Stimulated activated CD4-positive, alpha-beta T cell treated with anti-CD3 and anti-CD28 coated beads, Interleukin-1b, Interleukin-23, amount 100 ng/mL, for 4 hours (primary cell): Measurements from ENCODE around the gene DPYSL5.

Source experiments
- DNase-seq, 2 donors: peaks; one replicate each; pipeline ENCODE4 v3.0.0-alpha.2; 2020; ENCODE audit warnings: low read depth in 2 of 2

Gene DPYSL5

DNA sequence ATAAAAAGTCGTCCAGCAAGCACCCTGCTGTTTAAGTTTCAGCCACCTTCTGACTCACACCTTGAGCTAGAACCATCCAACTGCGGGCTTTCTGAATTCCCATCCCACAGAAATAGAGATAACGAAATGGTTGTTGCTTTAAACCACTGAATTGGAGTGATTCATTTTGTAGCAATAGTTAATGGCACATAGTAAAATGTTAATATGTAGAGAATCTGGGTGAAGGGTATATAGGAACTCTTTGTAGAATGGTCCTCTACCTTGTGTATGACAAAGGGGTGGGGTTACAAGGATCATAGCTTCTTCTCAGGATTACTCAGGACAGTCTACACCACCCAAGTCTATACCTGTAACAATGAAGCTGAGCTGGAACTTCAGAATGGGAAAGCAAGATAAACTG lies 120.1 kb downstream of the DPYSL5 start:
- DNase-seq, result no peak

DNA sequence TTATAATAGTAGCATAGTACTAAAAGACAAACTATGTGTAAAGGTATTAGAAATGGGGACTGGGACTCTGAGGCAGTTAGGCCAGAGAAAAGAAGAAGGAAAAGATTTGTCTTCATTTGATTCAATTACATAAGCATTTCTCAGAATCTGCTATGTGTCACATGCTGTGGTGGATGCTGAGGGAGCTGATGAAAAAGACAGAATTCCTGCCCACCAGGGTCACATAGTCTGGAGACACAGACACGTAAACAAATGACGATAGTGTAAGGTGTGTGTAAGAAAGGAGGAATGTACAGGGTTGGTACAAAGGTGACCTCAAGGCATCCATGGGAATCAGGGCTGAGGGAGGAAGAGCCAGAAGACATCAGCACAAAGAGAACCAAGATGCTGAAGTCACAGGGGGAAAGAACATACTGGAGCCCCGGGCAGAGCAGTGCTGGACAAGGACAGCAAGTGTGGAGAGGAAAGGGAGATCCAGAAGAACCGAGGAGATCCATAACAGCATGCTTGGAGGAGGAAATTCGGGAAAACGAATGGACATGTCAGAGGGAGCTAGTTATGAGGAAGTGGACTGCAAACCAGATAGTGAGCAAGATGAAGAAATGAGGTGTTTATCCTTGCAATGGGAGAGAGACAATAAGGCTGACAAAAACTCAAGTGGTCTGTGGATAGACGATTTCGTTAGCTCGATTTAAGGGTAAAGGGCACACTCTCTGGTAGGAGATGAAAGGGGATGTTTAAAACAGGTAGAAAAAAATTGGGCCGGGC lies 121.3 kb downstream of the DPYSL5 start:
- no peak for DNase-seq

DNA sequence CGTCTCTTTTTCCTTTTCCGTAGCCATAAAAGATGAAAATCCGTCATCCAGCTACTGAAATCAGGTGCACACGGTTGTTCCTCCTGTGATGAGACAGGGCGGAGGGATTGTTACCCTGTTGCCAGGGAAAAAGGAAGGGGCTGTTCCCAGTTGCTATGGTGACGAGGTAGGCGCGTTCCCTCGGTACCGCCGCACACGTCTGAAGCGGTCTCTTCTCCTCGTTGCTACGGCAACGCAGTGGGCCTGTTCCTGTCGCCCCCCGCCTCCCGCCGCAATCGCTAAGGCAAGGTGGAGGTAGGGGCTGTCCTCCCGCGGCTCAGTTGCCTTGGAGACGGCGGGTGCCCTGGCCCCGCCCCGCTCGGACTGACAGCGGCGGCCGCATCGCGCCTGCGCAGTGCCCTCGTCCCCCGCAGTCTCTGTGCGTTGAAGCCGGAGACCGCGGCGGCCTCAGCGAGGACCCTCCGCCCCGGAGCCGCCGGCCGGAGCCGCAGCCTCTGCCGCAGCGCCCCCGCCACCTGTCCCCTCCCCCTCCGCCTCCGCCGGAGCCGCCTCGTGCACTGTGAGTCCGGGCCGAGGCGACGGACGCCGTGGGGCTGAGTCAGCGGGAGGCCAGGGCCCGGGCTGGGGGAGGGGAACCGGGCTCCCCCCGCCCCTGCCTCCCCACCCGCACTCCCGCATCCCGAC lies 122.5 kb downstream of the DPYSL5 start, which contains the start of gene MAPRE3:
Gene MAPRE3 (plus strand): TSS at position 394 of the 684 bp plus-strand sequence. CDS start 51,582 bp downstream, outside the sequence.
- peak; percentile 60 to 77 for DNase-seq

DNA sequence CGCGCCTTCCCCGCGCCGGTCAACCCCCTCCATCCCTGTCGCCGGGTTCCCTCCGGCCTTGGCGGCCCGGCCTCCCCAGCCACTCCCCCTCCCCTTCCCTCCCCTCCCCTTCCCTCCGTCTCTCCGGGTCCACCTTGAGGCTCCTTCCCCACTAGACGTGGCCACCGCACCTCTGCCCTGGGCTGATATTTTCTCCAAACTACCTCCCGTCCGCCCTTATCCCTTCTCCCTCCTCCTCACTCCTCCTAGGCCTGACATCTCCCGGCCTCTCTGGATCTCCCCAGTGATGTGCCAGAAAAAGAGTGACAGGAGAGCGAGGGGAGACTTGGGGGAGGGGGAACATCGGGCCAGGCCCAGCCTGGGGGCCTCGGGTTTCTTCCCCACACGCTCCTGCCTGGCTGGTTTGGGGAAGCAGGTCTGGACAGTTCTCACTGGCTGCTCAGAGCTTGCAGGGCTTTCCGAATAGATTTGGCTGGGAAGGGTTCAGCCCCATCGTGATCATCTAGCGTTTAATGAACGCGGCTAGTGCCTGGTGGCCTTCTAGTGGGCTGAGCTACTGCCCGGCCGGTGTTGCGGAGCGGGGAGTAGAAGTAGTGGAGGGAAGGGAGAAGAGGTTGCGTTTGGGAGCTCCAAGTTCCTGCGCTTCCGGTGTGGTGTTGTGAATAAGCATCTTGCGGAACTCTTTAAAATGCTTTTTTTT lies 123.1 kb downstream of the DPYSL5 start:
- no peak for DNase-seq

DNA sequence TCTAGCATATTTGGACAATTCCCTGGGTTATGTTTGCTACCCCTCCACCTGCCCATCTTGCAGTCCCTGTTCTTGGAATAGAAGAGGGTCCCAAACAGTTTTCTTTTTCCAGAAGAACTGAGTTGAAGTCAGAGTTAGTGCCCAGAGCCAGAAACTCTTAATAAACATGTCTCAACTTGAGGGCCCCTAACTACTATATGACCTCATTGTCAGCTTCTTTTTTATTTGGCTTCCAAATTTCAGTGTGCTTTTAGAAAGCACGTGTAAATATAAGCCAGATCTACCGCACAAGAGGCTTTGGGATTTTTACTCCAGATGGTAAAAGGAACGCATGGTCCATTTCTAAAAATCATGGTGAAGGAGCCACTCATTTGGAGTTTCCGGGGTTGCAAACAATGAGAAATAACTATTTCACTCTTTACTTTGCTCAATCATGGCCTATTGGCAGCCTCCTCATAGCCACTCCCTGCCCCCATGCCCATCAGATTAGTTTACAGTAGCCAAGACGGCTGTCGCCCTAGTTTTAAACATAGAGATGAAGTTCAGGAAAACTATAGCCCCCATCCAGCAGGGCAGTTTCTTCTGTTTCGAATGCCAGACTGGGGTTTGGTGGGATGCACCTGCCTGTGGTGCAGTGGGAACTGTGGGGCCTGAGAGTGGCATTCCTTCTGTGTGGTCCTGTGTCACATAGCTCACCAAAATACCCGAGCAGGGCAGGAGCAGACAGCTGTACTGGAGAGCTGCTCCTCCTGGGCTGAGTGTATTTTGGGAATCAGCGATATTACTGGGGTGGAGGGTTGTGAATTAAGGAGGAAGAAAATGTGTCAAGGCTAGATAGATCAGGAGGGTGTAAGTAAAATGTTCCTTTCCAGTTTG lies 124.2 kb downstream of the DPYSL5 start:
- no peak for DNase-seq

DNA sequence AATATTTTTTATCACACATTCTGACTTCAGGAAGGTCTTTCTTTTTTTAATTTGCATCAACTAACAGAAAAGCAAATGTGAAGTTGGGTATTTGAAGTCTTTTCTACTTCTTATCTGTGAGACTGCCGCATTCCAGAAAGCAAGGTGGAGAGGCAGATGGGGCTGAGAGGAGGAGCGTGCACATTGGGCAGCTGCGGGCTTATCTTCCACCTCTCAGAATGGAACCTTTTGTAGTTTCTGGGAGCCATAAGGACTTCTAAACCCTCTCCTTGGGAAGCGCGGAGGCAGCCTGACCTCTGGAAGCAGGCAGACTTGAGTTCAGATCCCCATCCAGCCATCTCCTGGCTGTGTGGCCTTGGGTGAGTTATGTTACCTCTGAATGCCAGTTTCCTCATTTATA lies 126.4 kb downstream of the DPYSL5 start:
- DNase-seq, result no peak

DNA sequence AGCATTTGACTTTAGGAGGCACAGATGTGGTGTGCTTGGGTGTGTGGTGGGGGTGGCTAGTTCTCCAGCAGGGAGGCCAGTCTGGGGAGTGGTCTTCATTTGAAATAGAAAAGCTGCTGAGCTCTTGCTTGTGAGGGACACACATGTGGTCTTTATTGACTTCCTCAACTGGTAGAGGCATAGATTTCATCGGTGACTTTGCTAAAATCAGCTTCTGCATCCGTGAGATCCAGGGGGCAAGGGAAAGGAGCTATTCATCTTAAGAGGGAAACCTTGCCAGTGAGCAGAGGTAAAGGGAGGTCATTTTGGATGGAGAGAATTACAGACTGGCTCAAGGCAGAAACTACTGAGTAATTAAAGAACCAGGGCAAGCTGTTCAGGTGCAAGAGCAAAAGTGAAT lies 127.2 kb downstream of the DPYSL5 start:
- DNase-seq, result no peak

DNA sequence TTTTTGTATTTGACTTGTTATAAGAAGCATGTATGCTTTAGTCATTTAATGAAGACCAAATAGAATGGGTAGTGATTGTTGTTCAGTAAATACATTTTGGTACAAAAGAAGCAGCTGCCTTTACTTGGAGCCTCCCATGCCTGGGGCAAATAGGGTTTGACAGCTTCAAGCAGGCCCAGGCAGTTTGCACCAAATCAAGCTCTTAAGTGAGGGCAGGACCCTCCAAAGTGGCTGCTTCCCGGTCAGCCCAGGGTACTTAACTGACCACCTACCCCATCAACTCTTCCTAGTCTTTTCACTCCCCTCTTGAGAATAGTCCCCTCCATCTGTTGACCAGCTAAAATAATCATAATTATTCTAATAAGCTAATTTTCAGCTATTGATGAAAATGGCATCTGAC lies 127.7 kb downstream of the DPYSL5 start:
- DNase-seq, result no peak

DNA sequence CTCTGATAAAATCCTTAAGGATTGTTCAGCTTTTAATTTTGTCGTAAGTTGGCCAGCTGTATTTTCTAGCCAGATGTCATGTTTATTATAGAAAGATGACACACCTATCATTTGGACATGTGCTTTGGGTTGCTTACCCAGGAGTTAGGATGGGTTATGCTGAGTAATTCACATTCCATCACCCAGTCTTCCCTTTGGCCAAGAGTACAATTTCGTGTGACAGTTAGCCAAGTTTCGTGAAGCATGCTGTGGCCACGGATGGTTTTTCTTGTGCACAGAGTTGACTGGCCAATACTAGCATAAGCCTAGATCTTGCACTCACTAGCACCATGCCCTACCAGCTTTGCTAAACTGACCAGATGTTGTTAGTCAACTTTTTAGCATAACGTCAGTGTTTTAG lies 128.3 kb downstream of the DPYSL5 start:
- DNase-seq, result no peak

DNA sequence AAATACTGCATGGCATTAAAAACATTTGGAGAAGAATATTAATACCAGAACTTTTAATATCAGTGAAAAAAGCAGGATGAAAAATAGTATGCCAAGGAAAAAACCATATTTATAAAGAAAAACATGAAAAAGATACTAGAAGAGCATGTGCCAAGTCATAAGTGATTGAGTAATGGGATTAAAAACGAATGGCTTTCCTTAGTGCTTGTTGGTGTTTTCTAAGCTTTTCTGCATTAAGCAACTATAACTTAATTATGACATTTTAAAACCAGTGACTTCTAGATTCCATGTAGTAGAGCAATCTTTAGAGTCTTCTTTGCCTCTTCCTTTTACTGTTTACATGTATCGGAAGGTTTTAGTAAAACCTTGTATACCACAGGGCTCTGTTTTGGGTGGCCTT lies 129.1 kb downstream of the DPYSL5 start:
- DNase-seq, result no peak

DNA sequence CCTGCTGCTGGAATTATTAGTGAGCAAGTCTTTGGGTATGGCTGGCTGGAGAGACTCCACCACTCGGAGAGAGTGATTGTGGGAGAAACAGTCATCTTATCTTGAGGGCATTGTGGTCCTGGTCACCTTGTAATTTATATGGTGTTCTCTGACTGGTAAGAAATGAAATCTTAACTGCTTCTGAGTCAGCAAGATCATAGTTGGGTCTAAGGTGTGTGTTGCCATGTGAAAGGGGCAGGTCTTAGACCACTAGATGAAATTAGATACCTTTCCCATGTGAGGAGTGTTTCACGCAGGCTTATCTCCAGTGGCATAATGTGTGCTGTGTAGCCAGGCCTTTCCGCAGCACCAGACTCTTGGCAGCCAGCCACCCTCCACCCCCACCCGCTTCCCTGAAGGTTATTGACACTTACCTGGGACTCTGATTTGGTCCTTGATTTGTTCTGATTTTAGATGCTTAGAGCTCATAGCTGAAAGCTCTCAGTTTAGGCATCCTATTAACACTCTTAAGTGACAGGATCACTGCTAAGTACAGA lies 130.2 kb downstream of the DPYSL5 start:
- no peak for DNase-seq

DNA sequence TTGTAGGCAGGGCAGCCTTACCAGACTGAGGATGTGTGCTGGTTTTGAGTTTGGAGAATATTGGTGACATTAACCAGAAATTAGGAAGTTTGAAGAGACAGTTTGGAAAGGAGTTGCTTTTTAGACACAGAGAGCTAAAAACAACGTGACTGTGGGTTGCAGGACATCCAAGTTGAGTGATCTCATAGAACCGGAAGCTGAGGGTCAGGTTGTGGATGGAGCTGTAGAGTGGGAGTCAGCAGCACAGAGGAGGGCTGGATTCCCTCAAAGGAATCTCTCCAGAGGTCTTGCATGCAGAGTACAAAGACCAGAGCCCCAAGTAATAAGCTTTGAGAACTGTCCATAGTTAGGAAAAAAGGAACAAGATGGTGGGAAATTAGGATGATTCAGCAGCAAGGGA lies 131.8 kb downstream of the DPYSL5 start:
- no peak for DNase-seq

DNA sequence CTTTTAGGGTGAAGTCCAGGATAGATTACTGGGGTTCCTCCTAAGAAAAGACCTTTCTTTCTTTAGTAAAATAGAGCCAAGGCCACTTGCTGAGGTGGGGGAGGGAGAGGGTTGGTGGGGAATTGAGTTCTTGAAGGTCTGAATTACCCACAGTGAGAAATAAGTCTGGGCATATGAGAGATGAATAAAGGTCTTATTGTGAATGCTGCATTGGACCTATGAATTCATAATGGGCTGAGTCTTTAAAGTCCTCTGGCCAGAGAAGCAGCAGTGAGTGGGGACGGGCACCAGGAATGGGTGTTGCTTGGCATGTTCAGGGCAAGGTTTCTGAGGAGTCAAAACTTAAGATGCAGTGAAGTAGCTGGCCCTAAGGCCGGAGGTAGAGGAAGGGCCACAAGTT lies 133.0 kb downstream of the DPYSL5 start:
- no peak for DNase-seq

DNA sequence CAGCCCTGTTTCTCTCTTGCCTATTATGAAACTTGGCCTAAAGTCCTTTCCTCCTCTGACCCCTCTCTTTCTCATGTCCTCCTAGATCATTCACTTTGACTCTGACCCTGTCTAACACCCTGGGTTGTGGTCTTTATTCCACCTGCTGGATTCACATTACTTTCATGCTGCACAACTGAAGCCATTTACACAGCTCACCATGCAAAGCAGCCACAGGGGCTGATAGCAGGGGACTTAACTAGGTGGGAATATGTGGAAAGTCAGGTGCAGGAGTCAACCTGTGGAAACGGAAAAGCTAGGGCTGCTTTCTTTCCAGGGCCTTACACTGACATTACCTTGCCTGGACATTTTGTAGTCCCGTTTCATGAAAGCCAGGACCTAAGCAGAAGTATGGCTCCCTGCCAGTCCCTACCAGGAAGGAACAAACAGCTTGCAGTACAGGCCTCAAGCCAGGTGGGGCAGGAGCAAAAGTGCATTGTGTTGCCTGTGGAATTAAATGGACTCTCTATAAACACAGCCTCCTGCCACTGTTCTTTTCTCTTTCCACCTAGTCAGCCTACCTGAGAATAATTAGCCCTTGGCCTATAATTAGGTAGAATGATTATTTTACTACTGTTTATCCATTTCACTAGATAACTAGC lies 134.3 kb downstream of the DPYSL5 start:
- no peak for DNase-seq

DNA sequence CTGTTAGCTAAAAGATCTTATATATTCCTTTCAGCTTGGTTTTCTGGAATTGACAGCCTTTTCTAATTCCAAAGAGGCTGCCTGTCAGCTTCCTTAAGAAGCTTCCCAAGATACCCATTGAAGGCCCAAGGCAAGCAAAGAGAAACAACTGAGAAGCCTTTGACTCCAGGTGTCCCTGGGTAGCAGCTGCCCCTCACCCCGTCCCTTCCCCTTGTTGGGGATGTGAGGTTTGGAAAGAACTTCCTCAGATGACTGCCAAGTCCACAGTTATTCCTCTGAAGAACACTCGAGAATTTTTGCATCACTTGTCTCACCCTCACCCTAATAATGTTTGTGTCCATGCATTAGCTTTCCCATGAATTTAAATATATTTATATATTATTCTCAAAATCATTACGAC lies 135.8 kb downstream of the DPYSL5 start:
- no peak for DNase-seq

DNA sequence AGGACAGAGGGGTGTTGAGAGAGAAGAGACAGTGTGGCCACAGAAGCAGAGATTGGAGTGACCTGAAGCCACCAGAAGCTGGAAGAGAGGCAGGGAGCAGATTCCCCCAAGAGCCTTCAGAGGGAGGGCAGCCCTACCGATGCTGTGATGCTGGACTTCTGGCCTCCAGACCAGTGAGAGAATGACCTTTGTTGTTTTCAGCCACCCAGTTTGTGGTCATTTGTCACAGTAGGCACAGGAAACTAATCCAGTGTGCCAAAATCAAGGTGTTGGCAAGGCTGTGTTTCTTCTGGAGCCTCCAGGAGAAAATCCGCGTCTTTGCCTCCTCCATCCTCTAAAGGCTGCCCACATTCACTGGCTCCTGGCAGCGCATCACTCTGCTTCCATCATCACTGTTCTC lies 137.9 kb downstream of the DPYSL5 start:
- no peak for DNase-seq

DNA sequence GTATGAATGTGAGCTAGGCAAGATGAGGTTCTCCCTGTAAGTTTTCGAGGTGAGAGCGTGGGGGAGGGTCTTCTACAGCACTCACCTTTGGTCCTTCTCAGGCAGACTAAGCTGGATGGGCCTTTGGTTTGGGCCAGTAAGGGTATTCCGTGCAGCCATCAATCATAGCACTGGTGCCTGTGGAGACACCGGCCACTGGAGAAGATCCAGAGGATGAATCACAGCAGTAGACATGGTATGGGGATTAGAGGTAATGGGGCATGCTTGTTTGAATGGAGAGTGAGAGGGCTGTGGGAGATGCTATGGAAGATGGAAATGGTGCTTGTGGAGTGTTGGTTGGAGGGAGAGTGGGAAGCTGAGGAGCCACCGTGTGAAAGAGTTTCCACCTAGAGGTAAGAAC lies 138.6 kb downstream of the DPYSL5 start:
- no peak for DNase-seq

DNA sequence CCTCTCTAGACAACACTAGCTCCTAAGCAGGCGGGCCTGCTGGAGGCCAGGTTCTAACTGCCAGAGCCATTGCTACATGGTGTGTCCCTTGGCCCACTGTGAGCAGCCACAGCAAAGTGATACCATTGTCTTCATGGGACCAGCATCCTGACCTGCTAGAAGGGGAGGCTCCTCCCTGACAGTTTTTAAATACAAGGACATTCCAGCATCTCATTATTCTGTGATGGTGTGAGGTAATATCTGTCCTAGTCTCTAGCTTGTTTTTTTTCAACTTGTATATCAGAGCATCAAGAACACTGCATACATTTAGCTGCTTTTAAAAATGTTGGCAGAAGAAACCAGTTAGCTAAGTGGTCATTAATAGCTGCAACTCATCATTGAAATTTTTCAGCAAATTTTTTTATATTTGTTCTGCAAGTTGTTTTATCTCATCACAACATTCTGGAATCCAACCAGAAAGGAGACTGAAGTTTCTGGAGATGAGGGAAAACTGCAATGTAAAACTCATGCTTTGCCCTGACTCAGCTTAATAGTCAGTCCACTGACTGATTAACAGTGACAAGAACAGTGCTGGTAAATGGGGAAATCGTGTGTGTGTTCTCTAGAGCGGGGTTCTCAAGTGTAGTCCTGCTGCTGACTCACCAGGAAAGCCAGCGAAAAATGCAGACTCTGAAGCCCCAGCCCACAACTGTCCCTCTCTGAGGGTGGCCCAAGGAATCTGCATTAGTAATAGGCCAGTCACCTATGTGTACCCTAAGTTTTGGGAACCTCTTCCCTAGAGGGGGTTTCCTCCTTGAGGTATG lies 140.3 kb downstream of the DPYSL5 start:
- DNase-seq, result no peak

DNA sequence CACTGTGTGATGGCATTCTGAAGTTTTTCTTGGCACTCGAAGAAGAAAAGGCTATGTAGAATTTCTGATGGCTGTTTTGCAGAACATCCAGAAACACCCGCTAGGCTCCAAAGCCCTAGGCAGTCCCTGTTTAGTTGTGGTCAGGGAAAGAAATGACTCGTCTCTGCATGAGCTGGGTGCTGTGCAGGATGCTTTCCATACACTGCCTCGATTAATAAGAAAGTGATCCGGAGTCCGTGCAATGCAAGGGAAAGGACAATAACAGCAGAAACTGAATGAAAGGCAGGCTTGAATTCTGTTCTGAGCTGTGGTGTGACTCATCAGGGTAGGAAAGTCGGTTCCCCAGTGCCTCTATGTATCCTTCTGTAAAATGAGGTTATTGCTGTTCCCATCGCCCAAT lies 141.2 kb downstream of the DPYSL5 start:
- no peak for DNase-seq

DNA sequence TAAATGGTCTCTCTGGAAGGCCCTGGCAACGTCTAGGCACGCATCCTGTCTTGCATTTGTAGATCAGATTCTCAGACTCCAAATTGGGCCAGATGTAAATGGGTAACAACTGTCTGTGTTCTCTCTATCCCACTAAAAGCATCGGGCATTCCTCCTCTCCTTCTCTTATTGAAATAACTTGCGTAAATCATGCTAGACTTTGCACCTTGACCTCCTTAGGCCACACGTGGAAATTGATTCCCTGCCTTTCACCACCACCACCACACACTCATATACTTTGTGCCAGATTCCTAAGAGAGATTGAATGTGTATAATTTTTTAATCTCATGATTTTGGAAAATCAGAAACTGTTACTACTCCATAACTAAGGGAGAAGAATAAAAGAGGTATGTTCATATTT lies 143.8 kb downstream of the DPYSL5 start:
- DNase-seq, result no peak
